PC-9 (cell line): ENCODE results near the gene GNAQ.

Source experiments
- EZH2 ChIP-seq: fragments of 200-600 bp; sonication (generic); IDR thresholded peaks from 2 replicates; pipeline ENCODE4 v1.8.0; 2017; ENCODE audit warnings: antibody characterized with exemption, low read depth
- TF ChIP-seq, protein P1 (sequence below): fragments of 200-600 bp; sonication (generic); conservative IDR thresholded peaks from 2 replicates; pipeline ENCODE4 v1.6.1; 2017; ENCODE audit warnings: mixed run types, antibody characterized with exemption, mild to moderate bottlenecking, moderate library complexity

DNA sequence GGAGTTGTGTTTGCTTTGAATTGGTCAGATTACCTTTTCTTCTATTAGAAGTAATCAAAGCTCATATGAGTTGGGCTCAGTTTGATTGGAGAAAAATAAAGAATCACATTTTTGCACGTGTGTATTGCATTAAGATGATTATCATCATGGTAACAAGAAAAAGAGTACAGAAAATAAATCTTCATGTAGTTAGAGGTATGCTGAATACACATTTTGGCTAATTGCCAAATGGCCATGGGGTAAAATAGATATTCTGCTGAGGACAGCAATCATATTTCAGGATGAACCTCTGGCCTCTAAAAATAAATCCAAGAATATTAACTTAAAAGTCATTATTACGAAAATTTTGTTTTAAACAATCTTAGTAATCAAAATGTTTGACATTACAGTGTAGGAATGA is 38.9 kb upstream of the GNAQ start:
- TF ChIP-seq, protein P1, sequence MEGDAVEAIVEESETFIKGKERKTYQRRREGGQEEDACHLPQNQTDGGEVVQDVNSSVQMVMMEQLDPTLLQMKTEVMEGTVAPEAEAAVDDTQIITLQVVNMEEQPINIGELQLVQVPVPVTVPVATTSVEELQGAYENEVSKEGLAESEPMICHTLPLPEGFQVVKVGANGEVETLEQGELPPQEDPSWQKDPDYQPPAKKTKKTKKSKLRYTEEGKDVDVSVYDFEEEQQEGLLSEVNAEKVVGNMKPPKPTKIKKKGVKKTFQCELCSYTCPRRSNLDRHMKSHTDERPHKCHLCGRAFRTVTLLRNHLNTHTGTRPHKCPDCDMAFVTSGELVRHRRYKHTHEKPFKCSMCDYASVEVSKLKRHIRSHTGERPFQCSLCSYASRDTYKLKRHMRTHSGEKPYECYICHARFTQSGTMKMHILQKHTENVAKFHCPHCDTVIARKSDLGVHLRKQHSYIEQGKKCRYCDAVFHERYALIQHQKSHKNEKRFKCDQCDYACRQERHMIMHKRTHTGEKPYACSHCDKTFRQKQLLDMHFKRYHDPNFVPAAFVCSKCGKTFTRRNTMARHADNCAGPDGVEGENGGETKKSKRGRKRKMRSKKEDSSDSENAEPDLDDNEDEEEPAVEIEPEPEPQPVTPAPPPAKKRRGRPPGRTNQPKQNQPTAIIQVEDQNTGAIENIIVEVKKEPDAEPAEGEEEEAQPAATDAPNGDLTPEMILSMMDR: no peak
- no peak for TF ChIP-seq EZH2
